ENCODE data around the gene KCP. TPM values are rescaled to one million over a fixed set of nuclear protein-coding genes. Genes with fewer than 3 reads are reported as not detected.

The KCP gene
- total RNA-seq, 1 experiment from 2014 or later = 9.9 TPM

- TF ChIP-seq, protein P1, sequence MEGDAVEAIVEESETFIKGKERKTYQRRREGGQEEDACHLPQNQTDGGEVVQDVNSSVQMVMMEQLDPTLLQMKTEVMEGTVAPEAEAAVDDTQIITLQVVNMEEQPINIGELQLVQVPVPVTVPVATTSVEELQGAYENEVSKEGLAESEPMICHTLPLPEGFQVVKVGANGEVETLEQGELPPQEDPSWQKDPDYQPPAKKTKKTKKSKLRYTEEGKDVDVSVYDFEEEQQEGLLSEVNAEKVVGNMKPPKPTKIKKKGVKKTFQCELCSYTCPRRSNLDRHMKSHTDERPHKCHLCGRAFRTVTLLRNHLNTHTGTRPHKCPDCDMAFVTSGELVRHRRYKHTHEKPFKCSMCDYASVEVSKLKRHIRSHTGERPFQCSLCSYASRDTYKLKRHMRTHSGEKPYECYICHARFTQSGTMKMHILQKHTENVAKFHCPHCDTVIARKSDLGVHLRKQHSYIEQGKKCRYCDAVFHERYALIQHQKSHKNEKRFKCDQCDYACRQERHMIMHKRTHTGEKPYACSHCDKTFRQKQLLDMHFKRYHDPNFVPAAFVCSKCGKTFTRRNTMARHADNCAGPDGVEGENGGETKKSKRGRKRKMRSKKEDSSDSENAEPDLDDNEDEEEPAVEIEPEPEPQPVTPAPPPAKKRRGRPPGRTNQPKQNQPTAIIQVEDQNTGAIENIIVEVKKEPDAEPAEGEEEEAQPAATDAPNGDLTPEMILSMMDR (conservative IDR thresholded peaks at IDR 0.05) = no peak
- no peak for TF ChIP-seq EZH2 (IDR thresholded peaks at IDR 0.05; ENCODE audit: low read depth)
- POLR2A ChIA-PET (ENCODE audit: unreplicated experiment) = no interaction called here
- BruUV-seq (replicated peaks) = no TSS peak
- peaks cover 5% of the 10 kb centered on the region for H4K20me1 ChIP-seq (ENCODE audit: insufficient read depth)
- CTCF ChIA-PET = no interaction called here
- peak overlapping the region; percentile 60; the same call in 1 of the 2 replicates for H3K4me3 ChIP-seq
- H3K4me2 ChIP-seq = peak overlapping the region; percentile 93
- DNase-seq = no peak
- no peaks in the 10 kb centered on the region for H3K9me2 ChIP-seq (ENCODE audit: insufficient read depth)
- intact Hi-C loops (cut with micrococcal nuclease; ENCODE audit: unreplicated experiment) = no loop called here
- H2AFZ ChIP-seq = no peak overlapping the region
- peaks cover 42% of the 10 kb centered on the region for H3K4me1 ChIP-seq (replicated peaks; ENCODE audit: insufficient read depth)
- H3K79me2 ChIP-seq (ENCODE audit: low read depth) = peaks cover 18% of the 10 kb centered on the region
- no peaks in the 10 kb centered on the region for H3K9me3 ChIP-seq (ENCODE audit: insufficient read depth, low read depth)
- no peaks in the 10 kb centered on the region for H3K36me3 ChIP-seq (ENCODE audit: low read depth)
- peaks cover 37% of the 10 kb centered on the region for H3F3A ChIP-seq (ENCODE audit: insufficient read depth, low read depth)
- no peak overlapping the region for H3K27ac ChIP-seq
- H3K27me3 ChIP-seq (ENCODE audit: insufficient read depth, low read depth) = no peaks in the 10 kb centered on the region
Measured at GRCh38 chr7:128867842-128868623, 42.5 kb downstream of the KCP start.

- H3K27ac ChIP-seq = no peak overlapping the region
- peaks cover 35% of the 10 kb centered on the region for H3F3A ChIP-seq (ENCODE audit: insufficient read depth, low read depth)
- TF ChIP-seq EZH2 (IDR thresholded peaks at IDR 0.05; ENCODE audit: low read depth) = no peak
- TF ChIP-seq, protein P1 (conservative IDR thresholded peaks at IDR 0.05) = no peak
- H3K4me3 ChIP-seq = no peak overlapping the region
- no TSS peak for BruUV-seq (replicated peaks)
- intact Hi-C loops (cut with micrococcal nuclease; ENCODE audit: unreplicated experiment) = no loop called here
- no peak overlapping the region for H2AFZ ChIP-seq
- H3K4me1 ChIP-seq (replicated peaks; ENCODE audit: insufficient read depth) = peaks cover 34% of the 10 kb centered on the region
- no peaks in the 10 kb centered on the region for H3K9me2 ChIP-seq (ENCODE audit: insufficient read depth)
- H3K79me2 ChIP-seq (ENCODE audit: low read depth) = peaks cover 21% of the 10 kb centered on the region
- ChIA-PET CTCF (no interaction called here), POLR2A (ENCODE audit: unreplicated experiment) (no interaction called here)
- H3K9me3 ChIP-seq (ENCODE audit: insufficient read depth, low read depth) = no peaks in the 10 kb centered on the region
- no peaks in the 10 kb centered on the region for H3K27me3 ChIP-seq (ENCODE audit: insufficient read depth, low read depth)
- no peak for DNase-seq
- H3K36me3 ChIP-seq (ENCODE audit: low read depth) = no peaks in the 10 kb centered on the region
- peaks cover 5% of the 10 kb centered on the region for H4K20me1 ChIP-seq (ENCODE audit: insufficient read depth)
- no peak overlapping the region for H3K4me2 ChIP-seq
Measured at GRCh38 chr7:128867241-128867640, 43.3 kb downstream of the KCP start.

- H3K9me2 ChIP-seq (ENCODE audit: insufficient read depth) = no peaks in the 10 kb centered on the region
- no peak for TF ChIP-seq EZH2 (IDR thresholded peaks at IDR 0.05; ENCODE audit: low read depth)
- TF ChIP-seq, protein P1 (conservative IDR thresholded peaks at IDR 0.05) = no peak
- H3F3A ChIP-seq (ENCODE audit: insufficient read depth, low read depth) = peaks cover 25% of the 10 kb centered on the region; the same call in 1 of the 2 replicates
- no peak overlapping the region for H3K4me2 ChIP-seq
- H3K27me3 ChIP-seq (ENCODE audit: insufficient read depth, low read depth) = no peaks in the 10 kb centered on the region
- H3K4me3 ChIP-seq = no peak overlapping the region
- POLR2A ChIA-PET (ENCODE audit: unreplicated experiment) = no interaction called here
- CTCF ChIA-PET = no interaction called here
- H3K27ac ChIP-seq = no peak overlapping the region
- H3K36me3 ChIP-seq (ENCODE audit: low read depth) = no peaks in the 10 kb centered on the region
- H3K4me1 ChIP-seq (replicated peaks; ENCODE audit: insufficient read depth) = peaks cover 29% of the 10 kb centered on the region
- BruUV-seq (replicated peaks) = no TSS peak
- H3K9me3 ChIP-seq (ENCODE audit: insufficient read depth, low read depth) = no peaks in the 10 kb centered on the region
- no peak overlapping the region for H2AFZ ChIP-seq
- intact Hi-C loops (cut with micrococcal nuclease; ENCODE audit: unreplicated experiment) = no loop called here
- H4K20me1 ChIP-seq (ENCODE audit: insufficient read depth) = peaks cover 5% of the 10 kb centered on the region
- DNase-seq = no peak
- H3K79me2 ChIP-seq (ENCODE audit: low read depth) = peaks cover 21% of the 10 kb centered on the region
Measured at GRCh38 chr7:128865996-128866877, 44.3 kb downstream of the KCP start.

Measured in PC-9 (cell line).